Bone marrow (tissue), 2 donors: ENCODE results near the gene PDZRN3.

Experiments used
- DNase-seq, 2 donors: peaks; one replicate each; lab custom pipeline; 2025; lab: John Stamatoyannopoulos, UW

Gene PDZRN3

GRCh38 chr3:73418681-73419080 lies 206.1 kb downstream of the PDZRN3 start:
- DNase-seq: no peak

GRCh38 chr3:73415118-73415517 lies 209.6 kb downstream of the PDZRN3 start:
- no peak for DNase-seq

GRCh38 chr3:73413619-73414018 lies 211.1 kb downstream of the PDZRN3 start:
- no peak for DNase-seq

GRCh38 chr3:73411993-73412392 lies 212.7 kb downstream of the PDZRN3 start:
- DNase-seq: no peak

- DNase-seq: no peak
These were observed 213.2 kb downstream of the PDZRN3 start for GRCh38 chr3:73411545-73411944.

- DNase-seq: no peak
These were observed 215.5 kb downstream of the PDZRN3 start for GRCh38 chr3:73409138-73409763.

GRCh38 chr3:73408634-73409033 lies 216.1 kb downstream of the PDZRN3 start:
- DNase-seq: no peak

GRCh38 chr3:73407577-73407976 lies 217.2 kb downstream of the PDZRN3 start:
- DNase-seq: no peak

GRCh38 chr3:73405853-73406252 lies 218.9 kb downstream of the PDZRN3 start:
- no peak for DNase-seq

GRCh38 chr3:73405000-73405399 lies 219.7 kb downstream of the PDZRN3 start:
- no peak for DNase-seq

- no peak for DNase-seq
These were observed 220.3 kb downstream of the PDZRN3 start for GRCh38 chr3:73404435-73404834.

GRCh38 chr3:73403444-73403843 lies 221.3 kb downstream of the PDZRN3 start:
- no peak for DNase-seq

- DNase-seq: no peak
These were observed 223.0 kb downstream of the PDZRN3 start for GRCh38 chr3:73401616-73402279.

GRCh38 chr3:73401059-73401458 lies 223.7 kb downstream of the PDZRN3 start:
- no peak for DNase-seq

- DNase-seq: no peak
These were observed 225.0 kb downstream of the PDZRN3 start for GRCh38 chr3:73399666-73400253.

- no peak for DNase-seq
These were observed 225.6 kb downstream of the PDZRN3 start for GRCh38 chr3:73399106-73399505.

GRCh38 chr3:73398084-73398483 lies 226.7 kb downstream of the PDZRN3 start:
- DNase-seq: no peak

- DNase-seq: no peak
These were observed 230.5 kb downstream of the PDZRN3 start for GRCh38 chr3:73394240-73394639.

- DNase-seq: no peak
These were observed 231.7 kb downstream of the PDZRN3 start for GRCh38 chr3:73393005-73393404.

GRCh38 chr3:73391984-73392383 lies 232.8 kb downstream of the PDZRN3 start:
- no peak for DNase-seq

GRCh38 chr3:73389928-73390327 lies 234.8 kb downstream of the PDZRN3 start:
- DNase-seq: no peak

GRCh38 chr3:73389117-73389813 lies 235.5 kb downstream of the PDZRN3 start:
- no peak for DNase-seq

GRCh38 chr3:73385568-73385967 lies 239.2 kb downstream of the PDZRN3 start:
- DNase-seq: no peak
